ENCODE measurements around the gene ZNF618.

The ZNF618 gene

DNA sequence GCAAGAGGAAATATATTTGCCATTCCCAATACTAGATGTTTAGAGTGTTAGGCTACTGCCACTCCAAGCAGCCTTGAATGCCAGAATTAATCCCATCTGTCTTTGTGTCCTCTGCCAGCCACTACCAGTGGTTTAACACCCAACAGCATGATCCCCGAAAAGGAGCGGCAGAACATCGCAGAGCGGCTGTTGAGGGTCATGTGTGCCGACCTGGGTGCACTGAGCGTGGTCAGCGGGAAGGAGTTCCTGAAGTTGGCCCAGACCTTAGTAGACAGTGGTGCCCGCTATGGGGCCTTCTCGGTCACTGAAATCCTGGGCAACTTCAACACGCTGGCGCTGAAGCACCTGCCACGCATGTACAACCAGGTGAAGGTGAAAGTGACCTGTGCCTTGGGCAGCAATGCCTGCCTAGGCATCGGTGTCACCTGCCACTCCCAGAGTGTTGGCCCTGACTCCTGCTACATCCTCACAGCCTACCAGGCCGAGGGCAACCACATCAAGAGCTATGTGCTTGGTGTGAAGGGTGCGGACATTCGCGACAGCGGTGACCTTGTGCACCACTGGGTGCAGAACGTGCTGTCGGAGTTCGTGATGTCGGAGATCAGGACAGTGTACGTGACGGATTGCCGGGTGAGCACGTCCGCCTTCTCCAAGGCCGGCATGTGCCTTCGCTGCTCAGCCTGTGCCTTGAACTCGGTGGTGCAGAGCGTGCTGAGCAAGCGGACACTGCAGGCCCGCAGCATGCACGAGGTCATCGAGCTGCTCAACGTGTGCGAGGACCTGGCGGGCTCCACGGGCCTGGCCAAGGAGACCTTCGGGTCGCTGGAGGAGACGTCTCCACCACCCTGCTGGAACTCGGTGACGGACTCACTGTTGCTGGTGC, 172.7 kb downstream of the ZNF618 start:
- no peak for DNase-seq

DNA sequence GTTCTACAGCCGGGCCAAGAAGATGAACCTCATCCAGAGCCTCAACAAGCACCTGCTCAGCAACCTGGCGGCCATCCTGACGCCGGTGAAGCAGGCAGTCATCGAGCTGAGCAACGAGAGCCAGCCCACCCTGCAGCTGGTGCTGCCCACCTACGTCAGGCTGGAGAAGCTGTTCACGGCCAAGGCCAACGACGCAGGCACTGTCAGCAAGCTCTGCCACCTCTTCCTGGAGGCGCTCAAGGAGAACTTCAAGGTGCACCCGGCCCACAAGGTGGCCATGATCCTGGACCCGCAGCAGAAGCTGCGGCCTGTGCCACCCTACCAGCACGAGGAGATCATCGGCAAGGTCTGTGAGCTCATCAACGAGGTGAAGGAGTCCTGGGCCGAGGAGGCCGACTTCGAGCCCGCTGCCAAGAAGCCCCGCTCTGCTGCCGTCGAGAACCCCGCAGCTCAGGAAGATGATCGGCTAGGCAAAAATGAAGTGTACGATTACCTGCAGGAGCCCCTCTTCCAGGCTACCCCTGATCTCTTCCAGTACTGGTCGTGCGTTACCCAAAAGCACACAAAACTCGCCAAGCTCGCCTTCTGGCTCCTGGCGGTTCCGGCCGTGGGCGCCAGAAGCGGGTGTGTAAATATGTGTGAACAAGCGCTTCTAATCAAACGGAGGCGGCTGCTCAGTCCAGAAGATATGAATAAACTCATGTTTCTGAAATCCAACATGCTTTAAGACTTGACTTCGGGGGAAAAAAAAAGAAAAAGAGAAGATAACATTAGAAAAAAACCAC, 173.5 kb downstream of the ZNF618 start:
- no peak for DNase-seq

DNA sequence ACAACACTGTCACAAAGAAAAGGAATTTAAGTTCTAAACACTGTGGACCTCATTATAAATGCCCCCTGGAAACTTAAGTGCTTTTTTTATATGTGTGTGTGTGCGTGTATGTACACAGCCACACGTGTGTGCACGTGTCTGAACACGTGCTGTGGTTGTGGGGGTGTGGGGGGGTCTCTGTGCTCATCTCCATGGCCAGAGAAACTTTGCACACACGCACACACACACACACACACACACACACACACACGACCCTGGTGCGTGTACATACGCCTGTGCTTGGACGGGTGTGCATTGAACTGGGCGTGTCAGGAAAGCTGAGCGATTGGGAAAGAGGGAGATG, 174.1 kb downstream of the ZNF618 start:
- no peak for DNase-seq

DNA sequence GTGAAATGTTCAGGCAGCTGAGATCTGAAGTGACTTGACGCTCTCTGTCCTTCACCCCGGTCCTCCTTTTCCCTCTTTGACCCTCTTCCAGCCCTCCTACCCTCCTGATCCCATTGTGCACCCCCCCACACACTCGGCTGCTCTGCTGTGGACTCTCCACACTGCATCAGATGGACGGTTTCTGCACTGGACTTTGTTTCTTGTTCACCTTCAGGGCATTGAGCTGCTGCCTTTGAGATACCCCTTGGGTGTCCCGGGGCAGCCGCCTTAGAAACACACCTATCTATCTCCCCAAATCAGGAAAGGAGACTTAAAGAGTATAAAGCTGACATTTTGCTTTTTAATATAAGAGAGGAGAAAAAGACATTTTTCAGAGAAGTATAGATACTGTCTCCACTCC, 174.5 kb downstream of the ZNF618 start:
- no peak for DNase-seq

DNA sequence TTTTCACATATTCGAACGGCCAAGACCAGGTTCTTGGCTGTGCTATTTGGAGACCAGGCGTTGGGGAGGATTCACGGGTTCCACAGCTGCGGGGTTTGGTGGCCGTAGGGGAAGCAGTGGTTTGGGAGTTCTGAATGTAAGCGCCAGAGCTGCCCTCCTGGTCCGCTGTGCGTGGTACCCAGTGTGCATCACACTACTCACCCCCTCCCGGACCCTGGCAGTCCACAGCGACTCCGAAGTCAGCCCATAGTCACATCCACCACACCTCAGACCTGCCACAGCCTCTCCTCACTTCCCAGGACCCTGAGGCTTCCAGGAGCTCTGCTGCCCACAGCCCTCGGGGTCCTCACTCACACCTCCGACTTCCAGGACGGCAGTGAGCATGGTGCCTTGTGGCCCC, 175.2 kb downstream of the ZNF618 start:
- no peak for DNase-seq

DNA sequence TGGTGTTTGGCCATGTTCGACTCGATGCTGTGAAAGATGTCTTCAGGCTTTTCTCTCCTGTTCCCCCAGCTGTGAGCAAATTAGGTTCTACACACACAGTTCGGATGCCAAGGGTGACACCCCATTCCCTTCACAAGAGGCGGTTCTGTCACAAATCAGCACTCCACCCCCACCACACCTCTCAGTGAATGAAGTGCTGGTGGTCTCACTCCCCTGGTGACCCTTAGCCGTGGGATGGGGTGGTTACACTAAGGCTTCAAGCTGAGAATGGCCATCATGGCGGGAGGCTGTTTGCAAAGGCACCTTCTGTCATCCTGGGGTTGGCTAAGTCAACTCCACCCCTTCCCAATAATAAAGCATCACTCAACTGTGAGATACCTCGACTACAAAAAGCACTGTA, 175.6 kb downstream of the ZNF618 start:
- no peak for DNase-seq

DNA sequence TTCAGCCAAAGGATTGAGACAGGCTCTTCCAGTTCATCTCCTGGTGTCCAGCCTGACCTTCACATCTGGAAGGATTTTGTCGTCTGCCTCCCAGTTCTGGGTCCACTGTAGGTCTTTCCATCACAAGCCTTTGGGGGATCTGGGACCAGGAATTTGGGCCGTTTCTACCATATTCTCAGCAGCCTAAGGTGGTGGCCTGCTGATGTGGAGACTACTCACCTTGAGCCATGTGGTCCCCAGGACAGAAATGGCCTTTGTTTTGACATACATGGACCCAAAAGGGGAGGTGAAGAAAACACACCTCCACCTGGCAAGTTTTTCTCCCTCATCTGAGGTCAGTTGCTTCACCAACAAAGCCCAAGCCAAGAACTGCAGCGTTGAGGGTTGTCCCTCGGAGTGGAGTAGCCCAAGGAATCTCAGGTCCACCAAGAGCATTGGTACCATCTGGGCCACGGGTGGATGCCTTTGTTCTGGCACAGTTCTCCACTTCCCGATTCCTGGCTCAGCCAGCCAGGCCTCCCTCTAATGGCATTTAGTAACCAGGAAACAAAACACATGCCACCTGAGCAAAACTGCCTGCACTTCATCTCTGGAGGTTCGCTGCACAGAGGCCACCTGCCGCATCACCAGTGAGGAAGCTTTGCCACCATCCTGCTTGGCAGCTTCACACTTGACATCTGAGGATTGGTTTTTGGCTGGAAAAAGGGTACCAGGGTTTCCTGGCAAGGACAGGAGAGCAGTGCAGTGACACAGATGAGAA, 177.3 kb downstream of the ZNF618 start:
- no peak for DNase-seq

DNA sequence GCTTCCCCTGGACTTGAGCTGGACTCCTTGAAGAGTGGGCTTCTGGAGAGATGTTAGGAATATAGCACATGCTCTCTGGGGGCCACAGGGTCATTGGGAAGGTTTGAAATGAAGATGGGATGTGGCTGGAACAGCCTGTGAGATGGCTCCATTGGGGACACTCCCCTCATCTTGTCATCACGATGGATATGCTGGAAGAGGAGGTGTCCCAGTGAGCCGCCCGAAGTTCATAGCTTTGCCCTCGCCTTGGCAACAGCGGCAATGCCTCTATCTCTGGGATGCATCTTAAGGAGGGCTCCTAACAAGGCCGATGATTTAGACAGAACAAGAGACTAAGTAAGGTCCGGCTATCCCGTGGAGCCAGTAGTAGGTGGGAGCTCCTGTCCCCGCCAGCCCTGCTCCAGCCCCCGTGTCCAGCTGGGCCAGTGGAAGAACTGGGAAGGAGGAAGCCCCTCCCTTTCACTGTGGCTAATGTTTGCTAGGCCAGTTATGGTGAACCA, 178.1 kb downstream of the ZNF618 start:
- DNase-seq = no peak

DNA sequence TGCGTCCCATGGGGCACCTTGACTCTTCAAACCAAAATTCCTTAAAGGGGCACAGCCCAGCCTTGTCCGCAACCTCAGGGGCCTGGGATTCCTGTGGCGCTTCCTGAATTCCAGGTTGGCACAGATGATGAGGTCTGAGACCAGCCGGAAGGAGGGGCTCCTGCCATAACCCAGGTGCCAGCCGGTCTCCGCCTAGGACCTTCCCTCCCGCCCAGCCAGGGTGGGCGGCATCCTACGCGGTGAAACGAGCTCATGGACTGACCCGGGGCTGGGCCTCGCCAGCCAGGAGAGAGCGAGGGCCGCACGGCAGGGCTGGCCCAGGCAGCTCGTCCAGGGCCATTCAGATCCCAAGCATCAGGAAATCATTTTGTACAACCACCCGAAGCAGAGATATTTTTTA, 179.0 kb downstream of the ZNF618 start:
- DNase-seq = no peak

DNA sequence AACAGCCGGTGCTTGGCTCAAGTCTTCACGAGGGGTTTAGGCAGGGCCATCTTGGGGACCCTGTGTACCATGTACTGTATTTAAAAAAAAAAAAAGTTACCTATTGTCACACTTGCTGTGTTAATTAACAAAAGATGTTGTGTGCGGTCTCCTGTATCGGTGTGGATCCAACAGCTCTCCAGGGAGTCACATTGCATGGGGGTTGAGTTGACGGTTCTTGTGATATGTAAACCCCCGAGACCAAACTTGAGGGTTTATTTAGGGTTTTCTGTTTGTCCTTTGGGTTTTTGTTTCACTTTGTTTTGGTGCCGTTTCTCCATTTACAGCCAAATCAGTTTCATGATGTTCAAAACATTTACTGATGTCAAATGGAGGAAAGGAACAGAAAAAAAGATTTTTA, 179.8 kb downstream of the ZNF618 start:
- no peak for DNase-seq

DNA sequence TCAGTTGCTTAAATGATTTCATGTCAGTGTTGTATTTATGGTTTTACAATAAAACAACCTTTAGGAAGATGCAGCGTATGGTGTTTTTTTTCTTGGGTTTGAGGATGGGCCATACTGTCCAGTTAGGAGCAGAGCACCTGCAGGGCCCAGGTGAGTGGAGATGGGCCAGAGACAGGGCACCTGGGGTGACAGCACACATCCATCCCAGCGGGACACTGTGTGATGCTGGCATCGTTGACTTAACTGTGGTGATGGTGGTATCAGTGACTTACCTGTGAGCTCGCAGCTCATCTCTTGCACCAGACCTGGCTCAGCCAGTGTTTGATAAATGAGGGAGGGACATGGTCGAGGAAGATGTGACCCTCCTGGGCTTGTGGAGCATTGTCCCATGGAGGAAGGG, 180.4 kb downstream of the ZNF618 start:
- no peak for DNase-seq

DNA sequence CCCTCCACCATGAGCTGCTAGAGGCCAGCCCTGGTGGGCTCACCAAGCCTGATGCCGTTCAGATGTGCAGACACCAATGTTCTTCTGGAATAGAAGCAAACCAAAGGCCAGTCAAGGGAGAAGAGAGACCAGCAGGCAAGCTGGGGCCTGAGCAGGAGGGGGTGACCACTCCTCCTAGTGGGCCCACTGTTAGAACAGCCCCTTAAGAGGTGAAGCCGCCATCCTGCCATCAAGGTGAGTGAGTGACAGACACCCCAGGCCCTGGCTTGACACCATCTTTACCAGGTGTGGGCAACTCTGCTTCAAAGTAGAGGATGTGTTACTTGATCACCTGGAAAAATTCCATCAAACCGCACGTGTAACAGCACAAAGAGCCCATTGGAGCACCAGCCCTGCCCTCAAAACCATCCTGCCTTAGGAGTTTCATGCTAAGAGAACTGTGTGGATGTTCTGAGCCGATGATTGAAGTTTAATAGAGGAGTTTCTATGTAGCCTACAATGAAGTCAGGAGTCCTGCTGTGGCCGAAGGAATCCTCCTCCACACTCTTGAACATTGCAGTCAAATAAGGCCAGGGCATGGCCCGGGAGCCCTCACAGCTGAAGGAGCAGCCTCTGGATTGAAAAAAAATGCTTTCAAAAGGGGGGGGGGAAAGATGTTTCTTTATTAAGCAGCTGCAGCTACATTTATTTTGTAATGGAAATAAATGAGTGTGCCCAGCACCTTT, 181.2 kb downstream of the ZNF618 start:
- DNase-seq = no peak

DNA sequence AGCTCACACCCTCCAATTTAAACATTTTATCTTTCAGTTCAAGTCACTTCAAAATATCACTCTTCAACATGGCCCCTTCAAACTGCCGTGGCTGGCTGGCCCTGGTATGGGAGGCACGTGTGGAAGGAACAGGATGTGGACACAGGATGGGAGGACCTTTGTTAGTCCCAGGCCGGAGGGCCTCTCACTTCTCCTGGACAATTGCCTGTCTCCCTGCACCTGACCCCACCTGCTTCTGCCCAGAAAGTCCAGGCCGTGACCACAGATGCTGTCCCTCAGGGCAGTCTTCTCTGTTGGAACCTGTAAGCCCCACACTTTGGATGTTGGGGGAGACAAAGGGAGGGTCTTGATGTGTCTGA, 182.6 kb downstream of the ZNF618 start:
- DNase-seq = no peak

DNA sequence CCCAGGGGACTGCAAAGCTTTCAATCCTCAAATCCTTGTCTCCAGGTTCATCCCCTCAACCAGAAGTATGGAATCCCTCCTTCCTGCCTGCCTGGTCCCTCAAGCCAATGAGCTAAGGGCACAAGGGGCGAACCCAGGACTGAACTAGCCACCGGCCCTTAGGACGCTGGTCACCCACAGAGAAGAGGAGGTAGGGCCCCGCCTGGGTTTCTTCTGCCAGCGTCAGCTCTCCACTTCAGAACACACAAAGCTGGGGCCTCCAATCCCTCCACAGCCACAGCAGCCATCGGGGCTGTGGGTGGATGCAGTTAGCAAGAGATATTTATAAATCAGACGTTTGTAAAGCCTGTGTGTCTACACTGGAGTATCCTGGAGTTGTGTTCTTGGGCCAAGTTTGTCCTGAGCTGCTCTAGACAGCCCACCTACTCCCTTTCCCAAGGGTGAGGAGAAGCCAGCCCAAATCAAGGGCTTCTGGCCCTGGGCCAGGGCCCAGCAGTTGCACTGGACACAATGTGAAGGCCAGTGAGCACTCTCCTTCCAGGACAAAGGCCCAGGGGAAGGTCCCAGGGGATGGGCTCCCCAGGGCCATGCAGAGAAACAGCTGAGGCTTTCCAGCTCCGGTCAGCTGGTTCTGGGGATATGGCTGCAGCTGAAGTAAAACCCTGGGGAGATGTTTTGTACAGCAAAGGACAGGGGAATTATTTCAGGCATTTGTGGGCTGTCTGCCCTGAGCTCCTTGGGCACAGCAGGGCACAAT, 183.1 kb downstream of the ZNF618 start:
- DNase-seq = no peak

DNA sequence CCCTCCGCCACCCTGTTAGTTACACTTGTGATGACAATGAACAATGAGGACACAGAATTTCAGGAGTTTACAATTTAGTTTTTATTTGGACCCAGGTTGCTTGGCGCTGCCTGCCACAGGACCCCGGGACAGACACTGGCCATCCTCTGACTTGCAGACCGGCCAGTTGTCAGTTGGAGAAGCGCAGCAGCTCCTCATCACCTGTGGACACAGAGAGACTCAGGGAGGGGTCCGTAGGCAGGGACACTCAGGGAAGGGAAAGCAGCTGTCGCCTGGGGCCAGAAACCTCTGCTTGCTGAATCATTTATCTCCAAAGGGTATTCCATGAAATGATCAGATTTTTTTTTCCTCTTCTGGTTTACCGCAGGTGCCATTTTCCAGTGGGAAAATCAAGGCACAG, 184.0 kb downstream of the ZNF618 start:
- DNase-seq = no peak

DNA sequence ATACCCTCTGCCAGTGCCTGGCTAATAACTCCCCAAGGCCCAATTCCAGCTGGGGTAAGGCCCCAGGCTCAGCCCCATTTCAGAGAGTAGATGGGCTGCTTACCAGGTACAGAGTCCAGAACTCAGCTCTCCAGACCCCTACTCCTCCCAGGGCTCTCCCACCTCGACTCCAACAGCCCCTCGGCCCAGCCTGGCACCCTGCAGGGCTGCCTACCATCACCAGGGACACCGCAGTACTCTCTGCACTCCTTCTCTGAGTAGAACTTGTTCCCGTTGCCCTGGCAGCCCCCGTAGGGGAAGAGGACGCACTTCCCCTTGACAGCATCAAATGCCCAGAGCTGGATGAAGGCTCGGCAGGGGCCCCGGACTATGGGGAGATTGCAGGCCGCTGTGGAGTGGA, 184.6 kb downstream of the ZNF618 start:
- no peak for DNase-seq

DNA sequence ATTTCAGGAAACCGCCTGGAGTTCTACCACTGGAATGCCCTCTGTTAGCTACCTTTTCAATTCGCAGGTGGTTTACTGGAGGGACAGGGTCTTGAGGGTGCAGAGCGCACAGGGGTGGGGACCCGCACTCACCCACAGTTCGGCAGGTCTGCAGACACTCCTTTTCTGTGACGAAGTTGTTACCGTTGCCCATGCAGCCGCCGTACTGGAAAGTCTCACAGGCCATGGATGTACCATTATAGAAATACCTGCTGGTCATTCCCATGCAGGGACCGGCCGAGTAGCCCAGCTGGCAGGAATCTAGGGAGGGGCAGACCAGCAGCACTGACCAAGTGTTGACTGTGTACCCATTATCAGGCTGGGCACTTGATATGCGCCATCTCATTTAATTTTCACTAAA, 185.2 kb downstream of the ZNF618 start:
- no peak for DNase-seq

DNA sequence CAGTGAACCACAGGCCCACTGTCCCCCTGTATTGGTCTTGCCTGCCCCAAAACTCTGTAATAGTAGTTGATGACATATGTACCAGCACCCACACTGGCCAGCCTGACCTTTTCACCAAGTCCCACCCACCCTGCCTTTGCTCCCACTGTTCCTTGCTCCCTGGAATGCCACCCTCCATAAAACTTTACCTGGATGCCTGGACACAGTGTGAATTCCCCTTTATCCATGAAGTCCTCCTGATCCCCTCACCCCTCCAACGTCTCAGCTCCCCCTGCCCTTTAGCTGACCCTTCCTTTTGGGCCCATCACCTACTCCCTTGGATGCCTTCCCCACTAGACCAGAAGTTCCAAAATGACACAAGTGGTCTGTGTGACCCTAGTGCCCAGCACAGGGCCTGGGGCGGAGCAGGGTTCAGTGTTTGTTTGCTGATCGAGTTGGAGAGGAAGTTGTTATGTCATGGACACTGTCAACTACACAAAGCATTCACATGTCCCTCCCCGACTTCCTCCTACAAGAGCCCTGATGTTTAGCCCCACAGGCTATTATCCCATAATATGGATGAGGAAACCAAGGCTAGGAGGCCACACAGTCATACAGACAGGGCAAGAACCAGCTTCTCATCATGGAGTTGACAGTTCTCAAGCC, 185.8 kb downstream of the ZNF618 start:
- DNase-seq = no peak

DNA sequence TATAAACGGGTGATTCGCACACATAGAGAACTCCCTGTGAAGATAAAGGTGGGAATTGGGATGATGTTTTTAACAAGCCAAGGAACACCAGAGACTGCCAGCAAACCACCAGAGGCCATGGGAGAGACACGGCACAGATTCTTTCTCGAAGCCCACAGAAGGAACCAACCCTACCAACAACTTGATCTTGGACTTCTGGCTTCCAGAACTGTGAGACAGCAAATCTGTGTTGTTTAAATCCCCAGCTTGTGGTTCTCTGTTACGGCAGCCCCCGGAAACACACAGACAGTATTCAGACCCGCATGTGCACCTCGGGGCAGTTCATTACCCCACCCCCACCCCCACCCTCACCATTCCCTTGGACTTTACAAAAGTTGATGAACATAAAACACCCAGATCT, 189.2 kb downstream of the ZNF618 start:
- no peak for DNase-seq

DNA sequence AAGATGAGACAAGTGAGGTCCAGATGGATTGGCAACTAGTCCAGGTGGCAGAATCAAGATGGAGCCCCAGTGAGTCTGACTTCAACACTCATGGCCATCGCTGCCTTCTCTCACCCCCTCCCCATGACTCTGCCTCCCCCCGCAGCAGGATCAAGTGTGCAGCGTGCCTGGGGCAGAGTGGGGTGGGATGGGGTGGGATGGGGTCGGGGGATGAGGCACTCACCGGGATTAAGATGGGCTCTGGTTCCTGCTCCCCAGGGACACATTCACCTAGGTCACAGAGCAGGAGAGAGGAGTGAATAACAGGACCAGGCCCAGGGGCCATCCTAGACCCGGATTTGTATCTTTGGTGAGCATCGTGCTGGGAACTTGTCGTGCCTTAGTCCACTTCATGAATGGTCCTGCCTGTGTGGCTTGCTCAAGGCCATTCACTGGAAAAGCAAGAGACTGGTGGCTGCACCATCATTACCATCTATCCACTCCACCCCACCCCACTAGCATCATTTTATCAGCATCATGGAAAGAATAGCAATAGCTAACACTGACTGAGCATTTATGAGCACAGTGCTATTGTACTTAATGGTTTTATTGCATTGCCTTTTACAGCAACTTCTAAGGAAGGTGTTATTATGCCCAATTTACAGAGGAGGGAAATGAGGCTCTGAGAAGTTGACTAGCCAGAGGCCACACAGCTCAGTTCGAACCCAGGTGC, 193.5 kb downstream of the ZNF618 start:
- DNase-seq = no peak
